ENCODE data around the gene PRKCH.

Gene PRKCH

DNA sequence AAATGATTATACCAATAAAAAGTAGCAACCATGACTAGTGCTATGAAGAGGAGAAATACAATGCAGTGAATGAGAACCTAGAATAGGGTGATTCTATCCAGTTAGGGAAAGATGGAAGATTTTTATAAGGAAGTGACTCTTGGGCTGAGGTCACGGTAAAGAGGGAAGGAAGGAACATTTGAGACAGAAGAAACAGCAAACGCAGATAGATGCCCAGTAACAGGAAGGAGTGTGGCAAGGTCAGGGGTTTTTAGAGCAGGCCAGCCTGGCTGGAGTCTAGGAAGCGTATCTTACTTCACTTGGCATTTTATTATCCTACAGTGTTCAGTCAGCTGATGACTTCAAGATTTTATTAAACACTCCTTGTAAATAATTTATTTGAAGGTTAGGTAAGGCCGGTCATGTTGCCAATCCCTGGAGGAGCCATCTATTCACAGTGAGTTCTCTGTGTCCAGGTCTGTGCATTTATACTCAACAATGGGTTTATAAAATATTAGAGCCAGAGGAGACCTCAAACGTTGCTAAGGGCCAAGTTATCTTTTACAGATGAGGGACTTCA, 170.6 kb downstream of the PRKCH start:
- DNase-seq (ENCODE audit: low spot score), result no peak

DNA sequence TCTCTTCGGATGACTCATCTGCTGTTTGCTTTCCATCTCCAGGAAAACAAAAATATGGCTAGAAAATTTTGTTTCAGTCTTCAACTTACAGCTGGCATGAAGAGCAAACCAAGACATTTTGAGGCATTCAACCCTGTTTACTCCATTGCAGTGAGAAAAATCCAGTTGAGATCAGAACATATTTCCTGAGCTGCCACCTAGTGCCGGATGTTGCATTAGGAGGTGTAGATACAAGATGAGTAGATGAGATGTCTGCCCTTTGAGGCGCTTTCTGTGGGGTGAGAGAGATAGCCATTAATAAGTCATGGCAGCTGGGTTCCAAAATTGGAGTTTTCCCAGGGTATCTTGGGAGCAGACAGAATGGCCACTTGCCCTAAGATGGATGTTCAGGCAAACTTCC, 171.1 kb downstream of the PRKCH start:
- no peak for DNase-seq (ENCODE audit: low spot score)

DNA sequence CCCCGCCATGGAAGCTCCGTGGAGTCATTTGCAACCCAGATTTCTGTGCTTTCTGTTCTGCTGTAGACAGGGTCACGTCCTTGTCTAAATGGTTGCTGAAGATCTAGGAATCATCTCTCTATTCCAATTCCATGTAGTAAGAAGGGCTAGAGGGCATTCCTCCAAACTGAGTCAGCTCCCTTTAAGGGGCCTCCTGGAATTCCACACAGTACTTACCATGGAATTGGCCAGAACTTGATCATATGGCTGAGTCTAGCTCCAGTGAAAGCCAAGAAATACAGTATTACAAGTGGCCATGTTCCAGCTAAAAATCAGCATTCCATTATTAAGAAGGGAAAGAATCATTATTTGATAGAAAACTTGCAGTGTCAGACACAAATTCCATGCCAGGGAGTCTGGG, 171.9 kb downstream of the PRKCH start:
- DNase-seq (ENCODE audit: low spot score), result peak; percentile 89

DNA sequence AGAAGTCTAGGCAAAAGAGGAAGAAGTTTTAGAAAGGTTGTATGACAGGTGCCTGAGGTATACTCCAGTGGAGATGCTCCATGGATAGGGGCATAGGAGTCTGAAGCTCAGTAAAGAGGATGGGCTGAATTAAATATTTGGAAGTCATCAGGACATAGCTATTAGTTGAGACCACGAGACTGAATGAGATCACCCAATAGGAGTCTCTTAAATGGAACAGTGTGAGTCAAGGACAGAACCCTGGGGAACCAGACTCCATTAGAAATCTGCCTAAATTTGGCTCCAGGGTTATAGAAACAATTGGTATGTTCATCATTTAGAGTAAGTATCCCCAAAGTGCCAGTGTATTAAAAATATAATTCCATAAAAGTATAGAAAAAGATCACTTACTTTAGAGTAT, 172.6 kb downstream of the PRKCH start:
- DNase-seq (ENCODE audit: low spot score), result no peak

DNA sequence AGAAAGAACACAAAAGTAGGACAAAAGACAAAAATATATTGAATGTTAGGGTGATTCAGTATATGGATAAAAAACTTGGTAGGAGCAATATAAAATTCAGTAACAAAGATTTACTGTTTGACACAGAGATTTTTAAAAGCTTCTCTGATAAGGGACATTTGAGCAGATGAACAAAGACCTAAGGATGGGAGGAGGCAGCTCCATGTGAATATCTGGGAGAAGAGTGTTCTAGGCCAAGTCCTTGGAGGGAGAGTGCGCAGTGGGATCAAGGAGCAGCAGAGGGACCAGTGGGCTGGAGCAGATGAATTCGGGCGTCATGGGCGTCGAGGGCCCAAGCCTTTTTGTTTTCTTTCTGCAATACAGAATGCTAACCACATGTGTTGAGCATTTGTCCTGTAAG, 174.4 kb downstream of the PRKCH start:
- no peak for DNase-seq (ENCODE audit: low spot score)

DNA sequence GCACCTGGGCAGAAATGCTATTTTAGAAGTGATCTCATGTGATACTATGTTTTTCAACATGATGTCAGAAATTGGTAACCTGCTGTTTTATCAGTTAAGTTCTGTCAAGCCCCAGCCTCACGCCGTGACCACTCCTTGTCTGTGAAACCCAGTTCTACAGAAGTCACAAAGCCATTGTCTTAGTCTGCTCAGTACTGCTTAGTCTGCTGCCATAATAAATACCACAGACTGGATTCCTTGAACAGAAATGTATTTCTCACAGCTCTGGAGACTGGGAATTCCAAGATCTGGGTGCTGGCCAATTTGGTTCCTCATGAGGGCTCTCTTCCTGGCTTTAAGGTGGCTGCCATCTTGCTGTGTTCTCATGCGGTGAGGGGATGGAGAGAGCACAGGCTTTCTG, 176.9 kb downstream of the PRKCH start:
- no peak for DNase-seq (ENCODE audit: low spot score)

DNA sequence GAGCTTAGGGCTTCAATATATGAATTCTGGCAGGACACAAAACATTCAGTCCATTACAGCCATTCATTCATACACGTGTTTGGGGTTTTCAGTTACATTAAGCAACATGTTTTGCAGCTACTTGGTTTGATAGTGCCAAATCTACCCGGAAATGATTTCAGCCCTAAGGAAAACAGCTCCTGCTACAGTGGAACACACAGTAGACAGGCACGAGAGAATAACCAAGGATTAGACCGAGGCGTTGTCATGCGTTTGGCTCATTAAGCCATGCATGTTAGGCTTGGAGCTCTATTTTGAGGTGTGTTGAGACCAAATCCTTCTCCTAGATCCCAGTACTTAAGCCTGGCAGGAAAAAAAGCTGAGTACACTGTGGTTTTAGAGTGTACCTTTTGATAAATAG, 177.4 kb downstream of the PRKCH start:
- peak; percentile 65 for DNase-seq (ENCODE audit: low spot score)

DNA sequence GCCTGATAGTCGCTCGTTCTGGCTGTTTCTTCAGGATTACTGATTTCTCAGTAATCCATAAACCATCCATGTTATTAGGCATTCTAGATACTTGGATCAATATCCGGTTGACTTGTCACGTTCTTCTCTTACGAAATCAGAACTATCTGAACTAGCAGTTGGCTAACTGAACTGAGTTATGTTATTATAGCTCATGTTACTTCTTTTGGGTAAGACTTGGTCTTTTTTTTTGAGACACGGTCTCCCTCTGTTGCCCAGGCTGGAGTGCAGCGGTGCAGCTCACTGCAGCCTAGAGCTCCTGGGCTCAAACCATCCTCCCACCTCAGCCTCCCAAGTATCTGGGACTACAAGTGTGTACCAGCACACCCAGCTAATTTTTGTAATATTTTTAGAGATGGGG, 178.6 kb downstream of the PRKCH start:
- DNase-seq (ENCODE audit: low spot score), result no peak

DNA sequence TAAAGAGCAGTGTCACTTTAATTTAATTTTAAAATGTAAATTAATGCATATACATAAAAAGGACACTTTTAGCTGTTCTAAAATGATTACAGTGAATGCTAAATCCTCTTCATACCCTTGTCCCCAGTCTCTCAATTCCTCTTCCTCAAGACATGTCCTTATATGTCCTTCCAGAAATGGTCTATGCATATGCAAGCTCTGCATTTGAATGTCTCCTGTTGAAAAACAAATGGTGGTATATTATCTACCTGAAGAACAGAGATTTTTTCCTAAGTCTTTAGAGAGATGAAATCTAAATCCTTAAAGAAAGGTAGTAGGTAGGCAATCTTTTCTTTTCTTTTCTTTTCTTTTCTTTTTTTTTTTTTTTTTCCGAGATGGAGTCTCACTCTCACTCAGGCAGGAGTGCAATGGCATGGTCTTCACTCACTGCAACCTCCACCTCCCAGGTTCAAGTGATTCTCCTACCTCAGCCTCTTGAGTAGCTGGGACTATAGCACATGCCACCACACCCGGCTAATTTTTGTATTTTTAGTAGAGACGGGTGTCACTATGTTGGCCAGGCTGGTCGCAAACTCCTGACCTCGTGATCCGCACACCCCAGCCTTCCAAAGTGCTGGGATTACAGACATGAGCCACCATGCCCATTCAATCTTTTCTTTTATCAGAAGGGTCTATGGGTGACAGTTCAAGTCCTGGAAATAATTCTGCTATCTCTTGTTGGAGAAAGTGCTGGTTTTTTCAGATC, 180.5 kb downstream of the PRKCH start:
- no peak for DNase-seq (ENCODE audit: low spot score)

DNA sequence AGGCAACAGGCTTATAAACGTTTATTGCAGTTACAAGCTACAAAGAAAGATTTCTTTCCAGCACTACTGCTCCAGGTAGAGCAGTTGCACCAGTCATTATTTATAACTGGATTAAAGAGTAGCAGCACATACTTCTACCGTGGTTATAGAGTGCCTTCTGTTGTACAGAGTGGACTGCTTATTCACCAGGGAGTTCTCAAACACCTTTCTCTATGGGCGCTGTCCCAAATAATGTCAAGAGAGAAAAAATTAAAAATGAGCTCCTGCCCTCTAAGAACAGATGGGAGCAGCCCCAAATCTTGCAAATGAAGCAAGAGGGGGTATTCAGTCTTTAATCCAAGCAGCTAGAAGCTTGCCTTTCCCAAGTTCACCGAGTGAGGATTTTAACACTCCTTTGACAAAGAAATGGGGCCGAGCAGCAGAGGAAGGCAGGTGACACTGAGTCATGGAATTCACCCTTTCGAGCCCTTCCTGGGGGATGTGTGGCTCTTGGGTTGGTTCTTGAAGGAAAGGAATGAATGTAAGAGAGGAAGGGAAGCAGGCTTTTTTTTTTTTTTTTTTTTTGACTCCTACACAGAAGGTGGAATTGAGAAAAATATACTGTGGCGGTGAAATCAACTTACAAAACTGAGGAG, 181.2 kb downstream of the PRKCH start:
- DNase-seq (ENCODE audit: low spot score), result no peak

DNA sequence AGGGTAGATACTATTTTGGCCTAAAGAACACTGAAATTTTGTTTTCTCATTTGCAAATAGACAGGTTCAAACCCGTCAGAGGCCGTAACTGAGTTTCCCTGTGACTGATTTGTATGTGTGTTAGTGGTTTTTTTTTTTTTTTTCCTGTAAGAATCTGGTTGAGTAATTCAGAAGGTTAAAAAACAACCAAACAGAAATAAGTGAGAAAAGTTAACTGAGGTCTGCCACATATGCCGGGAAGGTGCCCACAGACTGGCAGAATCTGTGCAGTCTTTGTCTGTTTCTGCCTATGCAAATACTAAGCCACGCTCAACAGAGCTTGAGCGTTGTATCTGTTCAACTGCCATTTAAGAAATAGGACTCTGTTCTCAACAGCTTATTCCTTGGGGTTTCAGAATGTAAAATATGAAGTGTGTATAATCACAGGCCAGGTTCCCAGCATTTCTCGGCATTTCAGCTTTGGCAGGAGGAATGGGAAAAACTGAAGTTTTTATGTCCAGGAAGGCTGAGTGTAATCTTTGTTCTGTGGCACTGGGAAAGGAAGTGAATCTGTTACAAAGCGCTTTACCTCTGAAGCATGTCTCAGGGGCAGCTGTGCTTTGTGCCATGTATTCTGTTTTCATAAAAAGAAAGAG, 181.9 kb downstream of the PRKCH start:
- no peak for DNase-seq (ENCODE audit: low spot score)

DNA sequence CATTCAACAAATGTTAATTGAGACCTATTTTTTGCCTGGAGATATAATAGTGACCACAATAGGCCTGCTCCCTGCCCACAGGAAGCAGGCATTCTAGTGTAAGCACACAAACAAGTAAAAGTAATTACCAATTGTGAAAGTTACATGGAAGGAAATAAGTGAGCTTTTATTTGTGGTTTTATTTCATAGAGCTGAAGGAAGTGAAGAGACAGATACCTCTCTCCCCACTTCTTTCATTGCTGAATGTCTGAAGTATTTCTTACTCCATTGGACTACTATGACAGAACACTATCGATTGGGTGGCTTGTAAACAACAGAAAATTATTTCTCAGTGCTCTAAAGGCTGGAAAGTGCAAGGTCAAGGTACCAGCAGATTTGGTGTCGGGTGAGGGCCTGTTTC, 183.5 kb downstream of the PRKCH start:
- DNase-seq (ENCODE audit: low spot score), result no peak

DNA sequence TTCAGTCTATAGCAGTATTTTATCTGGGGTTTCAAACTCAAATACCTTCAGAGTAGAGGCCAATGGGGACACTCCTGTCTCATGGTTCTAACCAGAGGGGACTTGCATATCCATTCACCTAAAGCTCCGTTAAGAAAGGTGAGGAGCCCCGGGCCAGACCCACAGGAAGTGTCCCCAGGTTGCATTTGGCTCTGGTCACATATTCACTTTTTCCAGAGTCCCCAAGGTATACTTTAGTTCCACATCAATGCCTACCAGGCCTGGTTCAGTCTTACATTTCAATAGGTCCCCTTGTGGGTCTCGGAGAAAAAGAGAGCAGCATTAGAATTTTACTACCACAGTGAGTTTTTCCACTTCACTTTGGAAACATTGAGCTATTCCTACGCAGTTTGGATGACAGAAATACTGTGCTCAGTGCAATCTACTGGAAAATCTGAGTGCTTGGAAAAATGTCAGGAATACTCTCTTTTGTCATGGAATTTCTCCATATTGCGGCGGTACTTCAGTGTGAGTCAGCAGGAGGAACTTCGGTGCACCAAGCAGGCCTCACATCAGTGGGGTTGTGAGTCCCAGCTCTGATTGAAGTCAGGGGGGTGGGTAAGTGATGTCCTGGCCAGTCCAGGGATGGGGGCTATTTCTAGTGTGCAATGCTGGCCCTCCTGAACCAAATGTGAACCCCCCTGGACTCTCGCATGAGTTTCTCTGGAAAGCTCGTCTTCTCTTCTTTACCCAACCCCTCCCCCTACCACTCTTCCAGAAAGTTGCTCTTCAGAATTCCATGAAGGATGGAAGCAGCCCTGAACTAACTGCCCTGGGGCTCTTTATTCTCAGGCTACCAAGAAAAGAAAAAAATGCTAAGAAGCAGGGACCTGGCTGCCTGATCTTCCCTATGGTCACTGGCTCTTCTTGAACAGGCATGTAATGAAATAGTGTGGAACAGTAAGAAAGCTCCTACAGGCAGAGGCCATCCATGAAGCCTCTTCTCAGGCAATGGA, 184.7 kb downstream of the PRKCH start:
- DNase-seq (ENCODE audit: low spot score), result no peak

DNA sequence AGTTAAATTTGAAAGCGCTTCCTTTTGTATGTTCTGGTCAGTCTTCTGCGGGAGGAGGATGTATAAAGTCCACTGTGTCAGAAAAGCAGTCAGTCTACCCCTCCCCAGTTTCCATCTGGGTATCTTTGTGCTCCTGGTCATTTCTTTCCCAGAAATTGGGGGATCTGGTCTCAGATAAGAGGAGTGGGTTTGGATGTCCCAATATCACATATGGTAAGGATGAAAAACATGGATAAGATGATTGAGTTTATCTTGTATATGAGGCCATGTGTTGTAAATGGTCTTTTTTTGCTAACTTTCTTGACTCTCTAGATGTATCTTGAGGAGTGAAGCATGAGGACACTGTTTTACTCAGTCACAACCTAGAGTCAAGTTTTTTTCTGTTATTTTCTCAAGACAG, 187.1 kb downstream of the PRKCH start:
- no peak for DNase-seq (ENCODE audit: low spot score)

DNA sequence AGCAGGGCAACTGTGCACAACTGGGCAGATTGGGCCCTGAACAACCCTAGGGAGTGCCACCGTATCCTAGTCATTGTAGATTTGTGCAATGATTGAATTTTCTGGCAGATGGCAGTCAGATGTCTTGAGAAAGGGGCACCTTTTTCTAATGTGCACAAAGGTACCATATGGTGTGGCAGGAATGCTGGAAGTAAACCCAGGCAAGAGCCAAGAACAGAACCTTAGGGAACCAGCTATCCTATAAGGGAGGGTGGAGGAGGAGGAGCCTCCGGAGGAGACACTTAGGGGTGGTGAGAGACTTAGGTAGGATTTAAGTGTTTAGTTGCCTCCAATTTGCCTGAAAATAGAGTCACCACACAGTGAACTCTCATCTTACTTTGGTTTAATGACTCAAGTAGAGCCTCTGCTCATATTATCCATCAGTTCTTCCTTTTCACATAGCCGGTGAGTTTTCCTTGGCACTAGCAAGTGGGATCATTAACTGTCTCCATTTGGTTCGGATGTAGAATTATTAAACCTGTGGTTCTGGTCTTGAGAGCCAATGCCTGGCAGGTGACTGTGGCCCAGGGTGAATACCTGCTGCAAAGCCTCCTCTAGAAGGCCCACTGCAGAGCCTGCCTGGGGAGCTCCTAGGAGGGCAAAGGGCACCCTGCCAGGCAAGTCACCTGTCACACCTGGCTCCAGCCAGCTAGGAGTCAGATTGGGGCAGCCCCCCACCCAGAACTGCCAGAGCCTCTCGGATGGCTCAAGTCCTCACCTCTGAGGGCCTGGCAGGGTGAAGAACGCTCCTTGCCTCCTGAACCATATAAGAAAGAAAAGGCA, 189.6 kb downstream of the PRKCH start:
- DNase-seq (ENCODE audit: low spot score), result no peak

DNA sequence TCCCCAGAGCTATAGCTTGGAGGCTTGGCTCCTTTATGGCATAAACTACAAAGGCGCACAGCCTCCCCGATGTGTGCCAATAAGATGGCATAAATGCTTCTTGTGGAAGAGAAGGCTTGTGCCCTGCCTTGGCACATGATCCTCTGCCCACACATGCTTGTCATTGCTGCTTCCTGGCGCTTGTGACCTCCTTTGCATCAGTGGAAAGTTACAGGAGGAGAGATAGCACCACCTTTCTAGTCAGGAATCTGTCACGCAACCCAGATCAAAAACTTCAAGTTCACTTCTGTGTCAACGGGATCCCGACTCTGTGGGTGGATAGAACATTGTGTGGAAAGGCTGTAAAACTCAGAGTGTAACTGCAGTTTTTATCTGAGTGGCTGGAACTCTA, 190.2 kb downstream of the PRKCH start:
- DNase-seq (ENCODE audit: low spot score), result no peak

DNA sequence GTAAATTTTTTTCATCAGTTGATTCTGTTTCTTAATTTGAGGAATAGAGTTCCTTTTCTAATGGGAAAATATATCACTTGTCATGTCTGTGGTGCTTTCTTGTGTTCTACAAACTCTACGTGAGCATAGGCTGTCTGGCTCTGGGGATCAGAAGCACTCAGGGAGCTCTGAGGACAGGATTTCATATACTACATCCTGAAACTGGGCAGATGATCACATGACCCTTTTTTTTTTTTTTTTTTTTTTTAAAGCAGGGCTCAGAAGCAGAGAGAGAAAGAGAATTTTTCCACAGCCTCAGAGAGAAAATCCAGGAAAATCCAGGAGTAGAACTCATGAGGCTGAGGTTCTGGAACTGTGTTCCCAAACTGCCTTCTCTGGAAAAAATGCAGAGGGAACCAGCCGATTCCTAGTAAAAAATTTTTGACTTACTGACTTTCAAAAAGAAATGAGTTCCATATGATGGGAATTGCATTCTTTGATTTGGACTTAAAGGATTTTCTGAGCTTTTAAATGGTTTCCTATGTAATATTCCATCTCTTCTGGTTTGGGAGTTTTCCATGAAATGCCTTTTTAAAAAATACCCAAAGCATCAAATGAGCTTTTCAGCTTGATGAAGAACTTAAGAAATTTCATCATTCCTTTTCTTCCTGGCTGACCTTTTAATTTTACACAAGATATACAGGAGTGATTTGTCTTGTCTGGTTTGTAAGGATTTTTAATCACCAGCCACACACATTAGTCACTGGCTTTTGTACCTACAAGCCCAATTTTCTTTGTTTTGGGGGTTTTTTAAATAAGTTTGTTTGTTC, 190.9 kb downstream of the PRKCH start:
- peak; percentile 50 for DNase-seq (ENCODE audit: low spot score)

DNA sequence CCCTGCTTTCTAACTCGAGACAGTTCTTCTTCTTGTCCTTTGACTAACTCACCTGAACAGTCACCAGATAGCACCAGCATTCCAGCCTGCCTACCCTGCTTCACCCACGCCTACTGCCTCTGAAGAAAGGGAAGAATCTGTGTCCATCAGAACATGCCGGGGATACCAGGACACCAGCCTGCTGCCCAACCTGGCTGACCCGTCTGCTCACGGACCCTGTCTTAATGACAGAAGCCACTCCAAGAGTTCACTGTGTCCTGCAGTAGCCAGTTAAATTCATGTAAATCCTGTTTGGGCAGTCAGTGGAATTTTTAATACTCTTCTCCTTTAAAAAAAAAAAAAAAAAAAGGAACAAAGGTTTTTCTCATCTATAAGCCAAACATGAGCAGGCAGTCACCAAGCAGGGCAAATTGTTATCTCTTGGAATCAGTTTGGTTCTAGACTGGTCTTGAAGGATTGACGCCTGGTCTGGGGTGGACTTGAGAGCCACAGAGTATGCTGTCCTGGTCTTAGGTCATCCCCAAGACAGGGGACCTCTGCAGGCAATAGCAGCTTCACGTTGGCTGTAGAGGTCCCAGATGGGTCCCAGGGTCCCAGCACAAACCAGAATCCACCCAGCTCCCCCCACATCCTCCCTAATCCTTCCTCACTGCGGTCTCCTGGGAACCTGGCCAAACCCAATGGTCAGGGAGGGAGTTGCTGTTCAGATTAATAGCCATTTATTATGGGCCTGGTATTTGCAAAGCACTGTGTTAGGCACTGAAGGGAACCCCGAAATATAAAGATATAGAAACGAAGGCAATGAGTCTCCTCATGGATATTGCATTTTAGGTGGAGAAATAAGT, 192.8 kb downstream of the PRKCH start:
- no peak for DNase-seq (ENCODE audit: low spot score)

DNA sequence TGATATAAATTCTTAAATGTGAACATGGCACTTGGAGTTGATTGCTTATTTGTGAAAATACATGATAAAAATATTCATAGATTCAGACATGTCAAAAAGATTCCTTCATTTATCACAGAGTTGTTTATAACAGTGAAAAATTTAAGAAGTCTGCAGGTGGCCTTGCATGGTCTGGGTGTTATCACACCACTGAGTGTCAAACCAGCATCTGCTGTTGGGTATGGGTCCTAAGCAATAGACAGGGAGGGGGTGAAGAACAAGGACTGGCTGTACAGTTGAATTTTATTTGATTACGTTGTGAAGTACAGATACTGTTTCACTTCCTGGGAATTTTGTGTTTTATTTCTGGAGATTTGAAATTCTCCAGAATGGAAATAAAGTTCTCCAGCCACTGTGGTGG, 193.5 kb downstream of the PRKCH start:
- no peak for DNase-seq (ENCODE audit: low spot score)

Data from AG08395 (cell line).